HEK293 (cell line): Measurements from ENCODE around the gene PLEKHA5.

Experiments
- CTCF ChIA-PET: fragments of 350-600 bp; formaldehyde crosslinking; extraction: SDS; loops from one replicate; lab custom pipeline; 2021; ENCODE audit warnings: antibody characterized with exemption; lab: Yijun Ruan, JAX
- POLR2A ChIA-PET: fragments of 300-600 bp; formaldehyde crosslinking; extraction: SDS; loops from one replicate; lab custom pipeline; 2020; ENCODE audit warnings: antibody characterized with exemption, inconsistent platforms; lab: Yijun Ruan, JAX
- H3K27ac ChIP-seq: fragments of 200-500 bp; sonication (Bioruptor generic); 2 replicates; pipeline ENCODE4 v1.5.1; 2014; ENCODE audit warnings: low read depth, low read length, control low read depth, inconsistent platforms; ENCODE audit errors: extremely low read depth
- H3K36me3 ChIP-seq, 2 experiments: fragments of 200-500 bp in 1 of 2; sonication (Bioruptor generic) in 1 of 2; 1 replicate in 1 of 2; 2 replicates in 1 of 2; pipeline ENCODE4 v1.5.1; 2014 to 2017; ENCODE audit warnings: inconsistent platforms in 2 of 2, low read length in 2 of 2; ENCODE audit not compliant: control insufficient read depth in 2 of 2, insufficient read depth in 1 of 2
- H3K4me1 ChIP-seq: fragments of 200-500 bp; sonication (Bioruptor generic); 2 replicates; pipeline ENCODE4 v1.5.1; 2014; ENCODE audit warnings: mild to moderate bottlenecking, low read length, inconsistent platforms; ENCODE audit not compliant: control insufficient read depth, insufficient read depth
- H3K4me3 ChIP-seq: 2 replicates; pipeline ENCODE4 v1.5.1; 2011; ENCODE audit warnings: low read depth, mild to moderate bottlenecking, control low read depth, low read length, moderate library complexity
- H3K9me3 ChIP-seq: fragments of 200-500 bp; sonication (Bioruptor generic); 2 replicates; pipeline ENCODE4 v1.5.1; 2014; ENCODE audit warnings: low read depth, low read length, inconsistent platforms; ENCODE audit not compliant: control insufficient read depth, insufficient read depth
- KLF7 ChIP-seq: fragments of 450-650 bp; formaldehyde crosslinking; IDR thresholded peaks from 2 replicates; pipeline ENCODE4 v1.5.1; 2016; ENCODE audit warnings: missing biosample characterization, missing genetic modification characterization, borderline replicate concordance
- MYNN ChIP-seq: fragments of 450-650 bp; formaldehyde crosslinking; IDR thresholded peaks from 2 replicates; pipeline ENCODE4 v1.5.1; 2016; ENCODE audit warnings: missing biosample characterization, missing genetic modification characterization, borderline replicate concordance
- SCRT2 ChIP-seq: fragments of 450-650 bp; formaldehyde crosslinking; IDR thresholded peaks from 2 replicates; pipeline ENCODE4 v1.5.1; 2016; ENCODE audit warnings: missing biosample characterization, missing genetic modification characterization
- SETDB1 ChIP-seq: IDR thresholded peaks from one replicate; pipeline ENCODE4 v1.6.1; 2017; ENCODE audit warnings: mild to moderate bottlenecking, low read length, moderate library complexity, mixed read lengths; ENCODE audit not compliant: insufficient read length
- ZBTB7A ChIP-seq: fragments of 450-650 bp; formaldehyde crosslinking; IDR thresholded peaks from 2 replicates; pipeline ENCODE4 v1.5.1; 2016; ENCODE audit warnings: low read depth, missing biosample characterization, missing genetic modification characterization
- ZNF23 ChIP-seq: fragments of 450-650 bp; formaldehyde crosslinking; IDR thresholded peaks from 2 replicates; pipeline ENCODE4 v1.5.1; 2016; ENCODE audit warnings: missing biosample characterization, missing genetic modification characterization, borderline replicate concordance
- ZNF239 ChIP-seq: fragments of 450-650 bp; formaldehyde crosslinking; IDR thresholded peaks from 2 replicates; pipeline ENCODE4 v1.5.1; 2016; ENCODE audit warnings: missing biosample characterization, missing genetic modification characterization
- ZNF266 ChIP-seq: fragments of 450-650 bp; formaldehyde crosslinking; IDR thresholded peaks from 2 replicates; pipeline ENCODE4 v1.5.1; 2016; ENCODE audit warnings: missing biosample characterization, missing genetic modification characterization, low read depth
- ZNF544 ChIP-seq: fragments of 450-650 bp; formaldehyde crosslinking; IDR thresholded peaks from 2 replicates; pipeline ENCODE4 v1.5.0; 2017; ENCODE audit warnings: missing biosample characterization, missing genetic modification characterization
- ZNF555 ChIP-seq: fragments of 450-650 bp; formaldehyde crosslinking; conservative IDR thresholded peaks from 2 replicates; pipeline ENCODE4 v1.5.1; 2017; ENCODE audit warnings: missing biosample characterization, mild to moderate bottlenecking, missing genetic modification characterization, inconsistent platforms
- ZNF558 ChIP-seq: fragments of 450-650 bp; formaldehyde crosslinking; IDR thresholded peaks from 2 replicates; pipeline ENCODE4 v1.5.1; 2016; ENCODE audit warnings: missing biosample characterization, missing genetic modification characterization
- ZNF621 ChIP-seq: fragments of 450-650 bp; formaldehyde crosslinking; IDR thresholded peaks from 2 replicates; pipeline ENCODE4 v1.5.1; 2017; ENCODE audit warnings: missing biosample characterization, missing genetic modification characterization
- ZNF654 ChIP-seq: fragments of 450-650 bp; formaldehyde crosslinking; IDR thresholded peaks from 2 replicates; pipeline ENCODE4 v1.5.1; 2016; ENCODE audit warnings: low read depth, missing biosample characterization, missing genetic modification characterization
- TF ChIP-seq, protein P1 (sequence below): fragments of 450-650 bp; formaldehyde crosslinking; IDR thresholded peaks from 2 replicates; pipeline ENCODE4 v1.5.1; 2016; ENCODE audit warnings: missing biosample characterization, missing genetic modification characterization
- TF ChIP-seq, protein P2 (sequence below): fragments of 450-650 bp; formaldehyde crosslinking; IDR thresholded peaks from 2 replicates; pipeline ENCODE4 v1.5.1; 2016; ENCODE audit warnings: missing biosample characterization, missing genetic modification characterization
- TF ChIP-seq, protein P3 (sequence below): fragments of 450-650 bp; formaldehyde crosslinking; IDR thresholded peaks from 2 replicates; pipeline ENCODE4; 2016; ENCODE audit warnings: missing biosample characterization, missing genetic modification characterization
- TF ChIP-seq, protein P4 (sequence below): fragments of 450-650 bp; formaldehyde crosslinking; IDR thresholded peaks from 2 replicates; pipeline ENCODE4 v1.5.1; 2016; ENCODE audit warnings: missing biosample characterization, missing genetic modification characterization, borderline replicate concordance
- TF ChIP-seq, protein P5 (sequence below): fragments of 450-650 bp; formaldehyde crosslinking; IDR thresholded peaks from 2 replicates; pipeline ENCODE4 v1.5.1; 2017; ENCODE audit warnings: missing biosample characterization, missing genetic modification characterization

PLEKHA5 gene

DNA sequence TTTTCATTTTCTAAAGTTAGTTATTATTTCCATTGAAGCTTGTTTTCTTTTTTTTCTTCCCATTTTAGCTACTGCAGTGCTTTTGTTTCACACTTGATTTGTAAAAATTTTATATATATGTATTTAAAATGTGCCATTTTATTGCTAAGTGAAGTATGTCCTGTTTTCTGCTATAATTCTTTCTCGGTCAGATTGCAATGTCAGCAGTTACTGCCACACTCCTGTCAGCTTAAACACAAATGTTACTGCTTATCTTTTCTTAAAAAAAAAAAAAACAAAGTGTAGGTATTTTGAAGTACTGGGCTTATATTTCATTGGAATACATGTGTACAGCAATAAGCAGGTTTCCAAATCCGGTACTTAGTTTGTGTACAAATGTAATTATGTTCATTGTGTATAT lies 246.4 kb downstream of the PLEKHA5 start (continued):
- TF ChIP-seq ZBTB7A (tag by site-specific recombination) (no peak), ZNF544 (no peak), KLF7 (tag by site-specific recombination) (no peak)
- TF ChIP-seq, protein P1, sequence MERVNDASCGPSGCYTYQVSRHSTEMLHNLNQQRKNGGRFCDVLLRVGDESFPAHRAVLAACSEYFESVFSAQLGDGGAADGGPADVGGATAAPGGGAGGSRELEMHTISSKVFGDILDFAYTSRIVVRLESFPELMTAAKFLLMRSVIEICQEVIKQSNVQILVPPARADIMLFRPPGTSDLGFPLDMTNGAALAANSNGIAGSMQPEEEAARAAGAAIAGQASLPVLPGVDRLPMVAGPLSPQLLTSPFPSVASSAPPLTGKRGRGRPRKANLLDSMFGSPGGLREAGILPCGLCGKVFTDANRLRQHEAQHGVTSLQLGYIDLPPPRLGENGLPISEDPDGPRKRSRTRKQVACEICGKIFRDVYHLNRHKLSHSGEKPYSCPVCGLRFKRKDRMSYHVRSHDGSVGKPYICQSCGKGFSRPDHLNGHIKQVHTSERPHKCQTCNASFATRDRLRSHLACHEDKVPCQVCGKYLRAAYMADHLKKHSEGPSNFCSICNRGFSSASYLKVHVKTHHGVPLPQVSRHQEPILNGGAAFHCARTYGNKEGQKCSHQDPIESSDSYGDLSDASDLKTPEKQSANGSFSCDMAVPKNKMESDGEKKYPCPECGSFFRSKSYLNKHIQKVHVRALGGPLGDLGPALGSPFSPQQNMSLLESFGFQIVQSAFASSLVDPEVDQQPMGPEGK (tag by site-specific recombination), result no peak
- TF ChIP-seq, protein P2, sequence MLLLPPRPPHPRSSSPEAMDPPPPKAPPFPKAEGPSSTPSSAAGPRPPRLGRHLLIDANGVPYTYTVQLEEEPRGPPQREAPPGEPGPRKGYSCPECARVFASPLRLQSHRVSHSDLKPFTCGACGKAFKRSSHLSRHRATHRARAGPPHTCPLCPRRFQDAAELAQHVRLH (tag by site-specific recombination), result no peak
- TF ChIP-seq, all 188 proteins: peak for 0

DNA sequence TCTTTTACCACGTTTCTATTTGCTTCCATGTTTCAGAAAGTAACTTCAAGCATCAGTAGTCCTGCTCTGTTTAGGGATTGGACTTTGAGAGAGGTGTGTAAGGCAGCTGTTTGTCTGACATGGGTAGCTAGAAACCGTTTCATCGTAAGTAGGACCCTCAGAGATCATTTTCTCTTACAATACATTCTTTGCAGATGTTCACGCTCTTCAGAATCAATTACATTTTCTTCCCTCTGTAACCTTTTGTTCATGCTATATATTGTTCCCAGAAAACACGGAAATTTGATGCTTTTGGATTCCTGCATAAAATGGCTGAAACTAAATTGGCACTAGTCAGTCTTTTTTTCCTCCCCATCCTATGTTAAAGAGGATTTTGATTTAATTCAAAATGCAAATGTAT lies 247.2 kb downstream of the PLEKHA5 start:
- CTCF ChIA-PET, result no interaction called here
- POLR2A ChIA-PET, result no interaction called here

More for the DNA sequence above, 247.2 kb downstream of the PLEKHA5 start:
- no peak overlapping the region for H3K4me3 ChIP-seq
- TF ChIP-seq ZNF23 (tag by site-specific recombination) (no peak), MYNN (tag by site-specific recombination) (no peak), ZNF239 (no peak), ZNF621 (tag by site-specific recombination) (no peak), SCRT2 (no peak), ZNF558 (tag by site-specific recombination) (no peak), ZNF266 (tag by site-specific recombination) (no peak), ZNF555 (tag by site-specific recombination) (no peak), SETDB1 (no peak), ZNF654 (tag by site-specific recombination) (no peak)
- TF ChIP-seq, protein P3, sequence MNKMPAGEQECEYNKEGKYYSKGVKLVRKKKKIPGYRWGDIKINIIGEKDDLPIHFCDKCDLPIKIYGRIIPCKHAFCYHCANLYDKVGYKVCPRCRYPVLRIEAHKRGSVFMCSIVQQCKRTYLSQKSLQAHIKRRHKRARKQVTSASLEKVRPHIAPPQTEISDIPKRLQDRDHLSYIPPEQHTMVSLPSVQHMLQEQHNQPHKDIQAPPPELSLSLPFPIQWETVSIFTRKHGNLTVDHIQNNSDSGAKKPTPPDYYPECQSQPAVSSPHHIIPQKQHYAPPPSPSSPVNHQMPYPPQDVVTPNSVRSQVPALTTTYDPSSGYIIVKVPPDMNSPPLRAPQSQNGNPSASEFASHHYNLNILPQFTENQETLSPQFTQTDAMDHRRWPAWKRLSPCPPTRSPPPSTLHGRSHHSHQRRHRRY (tag by site-specific recombination), result no peak
- TF ChIP-seq, protein P4, sequence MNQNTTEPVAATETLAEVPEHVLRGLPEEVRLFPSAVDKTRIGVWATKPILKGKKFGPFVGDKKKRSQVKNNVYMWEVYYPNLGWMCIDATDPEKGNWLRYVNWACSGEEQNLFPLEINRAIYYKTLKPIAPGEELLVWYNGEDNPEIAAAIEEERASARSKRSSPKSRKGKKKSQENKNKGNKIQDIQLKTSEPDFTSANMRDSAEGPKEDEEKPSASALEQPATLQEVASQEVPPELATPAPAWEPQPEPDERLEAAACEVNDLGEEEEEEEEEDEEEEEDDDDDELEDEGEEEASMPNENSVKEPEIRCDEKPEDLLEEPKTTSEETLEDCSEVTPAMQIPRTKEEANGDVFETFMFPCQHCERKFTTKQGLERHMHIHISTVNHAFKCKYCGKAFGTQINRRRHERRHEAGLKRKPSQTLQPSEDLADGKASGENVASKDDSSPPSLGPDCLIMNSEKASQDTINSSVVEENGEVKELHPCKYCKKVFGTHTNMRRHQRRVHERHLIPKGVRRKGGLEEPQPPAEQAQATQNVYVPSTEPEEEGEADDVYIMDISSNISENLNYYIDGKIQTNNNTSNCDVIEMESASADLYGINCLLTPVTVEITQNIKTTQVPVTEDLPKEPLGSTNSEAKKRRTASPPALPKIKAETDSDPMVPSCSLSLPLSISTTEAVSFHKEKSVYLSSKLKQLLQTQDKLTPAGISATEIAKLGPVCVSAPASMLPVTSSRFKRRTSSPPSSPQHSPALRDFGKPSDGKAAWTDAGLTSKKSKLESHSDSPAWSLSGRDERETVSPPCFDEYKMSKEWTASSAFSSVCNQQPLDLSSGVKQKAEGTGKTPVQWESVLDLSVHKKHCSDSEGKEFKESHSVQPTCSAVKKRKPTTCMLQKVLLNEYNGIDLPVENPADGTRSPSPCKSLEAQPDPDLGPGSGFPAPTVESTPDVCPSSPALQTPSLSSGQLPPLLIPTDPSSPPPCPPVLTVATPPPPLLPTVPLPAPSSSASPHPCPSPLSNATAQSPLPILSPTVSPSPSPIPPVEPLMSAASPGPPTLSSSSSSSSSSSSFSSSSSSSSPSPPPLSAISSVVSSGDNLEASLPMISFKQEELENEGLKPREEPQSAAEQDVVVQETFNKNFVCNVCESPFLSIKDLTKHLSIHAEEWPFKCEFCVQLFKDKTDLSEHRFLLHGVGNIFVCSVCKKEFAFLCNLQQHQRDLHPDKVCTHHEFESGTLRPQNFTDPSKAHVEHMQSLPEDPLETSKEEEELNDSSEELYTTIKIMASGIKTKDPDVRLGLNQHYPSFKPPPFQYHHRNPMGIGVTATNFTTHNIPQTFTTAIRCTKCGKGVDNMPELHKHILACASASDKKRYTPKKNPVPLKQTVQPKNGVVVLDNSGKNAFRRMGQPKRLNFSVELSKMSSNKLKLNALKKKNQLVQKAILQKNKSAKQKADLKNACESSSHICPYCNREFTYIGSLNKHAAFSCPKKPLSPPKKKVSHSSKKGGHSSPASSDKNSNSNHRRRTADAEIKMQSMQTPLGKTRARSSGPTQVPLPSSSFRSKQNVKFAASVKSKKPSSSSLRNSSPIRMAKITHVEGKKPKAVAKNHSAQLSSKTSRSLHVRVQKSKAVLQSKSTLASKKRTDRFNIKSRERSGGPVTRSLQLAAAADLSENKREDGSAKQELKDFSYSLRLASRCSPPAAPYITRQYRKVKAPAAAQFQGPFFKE (tag by site-specific recombination), result no peak
- TF ChIP-seq, protein P5, sequence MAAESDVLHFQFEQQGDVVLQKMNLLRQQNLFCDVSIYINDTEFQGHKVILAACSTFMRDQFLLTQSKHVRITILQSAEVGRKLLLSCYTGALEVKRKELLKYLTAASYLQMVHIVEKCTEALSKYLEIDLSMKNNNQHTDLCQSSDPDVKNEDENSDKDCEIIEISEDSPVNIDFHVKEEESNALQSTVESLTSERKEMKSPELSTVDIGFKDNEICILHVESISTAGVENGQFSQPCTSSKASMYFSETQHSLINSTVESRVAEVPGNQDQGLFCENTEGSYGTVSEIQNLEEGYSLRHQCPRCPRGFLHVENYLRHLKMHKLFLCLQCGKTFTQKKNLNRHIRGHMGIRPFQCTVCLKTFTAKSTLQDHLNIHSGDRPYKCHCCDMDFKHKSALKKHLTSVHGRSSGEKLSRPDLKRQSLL (tag by site-specific recombination), result no peak
- TF ChIP-seq, all 188 proteins: peak for 0
- peaks cover 2% of the 10 kb centered on the region; the same call in 1 of the 2 replicates for H3K4me1 ChIP-seq
- H3K27ac ChIP-seq, result no peak overlapping the region
- peaks cover 5 to 18% of the 10 kb centered on the region in 2 experiments; a peak in 2 of 3 replicates for H3K36me3 ChIP-seq
- H3K9me3 ChIP-seq, result no peaks in the 10 kb centered on the region
